AG09309 (cell line): Measurements from ENCODE around the gene REN.

Source experiments
- DNase-seq: peaks from one replicate; pipeline ENCODE4 v3.0.0-alpha.2; 2010; ENCODE audit warnings: low read depth
- H3K4me3 ChIP-seq: 2 replicates; pipeline ENCODE4 v1.5.1; 2011; ENCODE audit warnings: mild to moderate bottlenecking, low read depth, low read length, moderate library complexity; ENCODE audit not compliant: control insufficient read depth
- CTCF ChIP-seq: IDR thresholded peaks from 2 replicates; pipeline ENCODE4 v1.5.1; 2011; ENCODE audit warnings: mild to moderate bottlenecking, low read depth, low read length, inconsistent platforms; ENCODE audit not compliant: insufficient read depth, control insufficient read depth; ENCODE audit errors: missing control alignments

The REN gene

GRCh38 chr1:204145033-204145504 is 21.1 kb downstream of the REN start:
- H3K4me3 ChIP-seq = no peak overlapping the region
- DNase-seq = no peak
- TF ChIP-seq CTCF = no peak

- DNase-seq = no peak
- TF ChIP-seq CTCF = no peak
- H3K4me3 ChIP-seq = no peak overlapping the region
Measured at GRCh38 chr1:204143276-204144041, 22.7 kb downstream of the REN start.

DNA sequence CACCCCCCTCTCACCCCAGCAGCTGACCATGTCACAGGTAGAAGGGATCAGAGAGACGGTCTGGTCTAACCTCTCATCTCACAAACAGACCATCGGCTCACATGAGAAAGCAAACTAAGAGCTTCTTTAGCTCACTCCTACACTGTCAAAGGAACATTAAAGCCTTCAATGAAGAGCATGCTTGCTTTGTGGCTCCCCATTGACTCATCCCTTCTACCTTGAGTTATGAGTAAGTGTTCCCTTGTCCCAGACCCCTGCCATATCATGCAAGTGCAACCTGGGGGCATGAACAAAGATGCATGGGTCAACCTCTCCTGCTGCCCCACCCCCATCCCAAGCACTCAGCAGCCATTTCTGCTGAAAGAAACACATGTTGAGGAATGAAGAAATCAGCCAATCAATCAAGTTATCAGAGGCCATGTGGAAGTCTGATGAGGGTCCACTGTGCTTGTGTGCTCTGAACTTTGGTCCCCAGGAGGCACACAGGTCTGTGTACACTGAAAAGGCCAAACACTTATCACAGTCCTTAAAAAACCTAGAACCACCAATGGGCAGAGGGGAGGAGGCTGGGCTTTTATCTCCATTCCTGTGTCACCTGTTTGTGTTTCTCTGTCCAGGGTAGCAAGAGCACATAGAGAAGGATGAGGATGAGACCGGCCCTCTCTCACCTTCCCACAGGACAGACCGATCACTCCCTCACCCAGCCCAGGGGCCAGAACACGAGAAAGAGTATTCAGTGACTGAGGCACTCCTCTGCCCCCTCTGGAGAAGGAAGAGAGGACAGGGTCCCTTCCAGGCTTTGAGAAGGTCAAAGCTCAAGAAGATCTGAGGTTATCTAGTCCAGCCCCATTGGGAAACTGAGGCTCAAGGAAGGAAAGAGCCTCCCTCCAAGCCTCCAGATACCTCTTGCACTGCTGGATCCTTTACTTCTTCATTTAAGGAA is 23.8 kb downstream of the REN start:
- no peak for DNase-seq
- no peak overlapping the region for H3K4me3 ChIP-seq
- TF ChIP-seq CTCF = no peak

GRCh38 chr1:204141131-204141530 is 25.0 kb downstream of the REN start:
- no peak for DNase-seq
- no peak for TF ChIP-seq CTCF

DNA sequence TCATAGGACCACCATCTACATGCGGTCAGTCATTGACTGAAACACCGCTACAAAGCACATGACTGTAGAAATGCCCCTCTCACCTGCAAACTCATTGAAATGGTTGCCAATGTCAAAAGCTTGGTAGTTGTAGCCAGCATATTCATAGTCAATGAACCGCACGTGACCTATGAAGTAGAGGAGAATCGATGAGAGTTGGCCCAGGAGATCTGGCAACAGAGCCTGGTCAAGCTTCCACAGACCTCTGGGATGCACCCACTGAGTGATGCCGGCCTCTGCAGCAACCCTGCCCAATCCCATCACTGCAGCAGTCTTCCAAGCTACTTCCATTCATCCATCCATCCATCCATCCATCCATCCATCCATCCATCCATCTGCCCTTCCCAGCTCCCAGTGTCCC is 26.2 kb downstream of the REN start:
- no peak overlapping the region for H3K4me3 ChIP-seq
- no peak for TF ChIP-seq CTCF
- DNase-seq = no peak

More at GRCh38 chr1:204141131-204141530, 25.0 kb downstream of the REN start:
- no peak overlapping the region for H3K4me3 ChIP-seq

DNA sequence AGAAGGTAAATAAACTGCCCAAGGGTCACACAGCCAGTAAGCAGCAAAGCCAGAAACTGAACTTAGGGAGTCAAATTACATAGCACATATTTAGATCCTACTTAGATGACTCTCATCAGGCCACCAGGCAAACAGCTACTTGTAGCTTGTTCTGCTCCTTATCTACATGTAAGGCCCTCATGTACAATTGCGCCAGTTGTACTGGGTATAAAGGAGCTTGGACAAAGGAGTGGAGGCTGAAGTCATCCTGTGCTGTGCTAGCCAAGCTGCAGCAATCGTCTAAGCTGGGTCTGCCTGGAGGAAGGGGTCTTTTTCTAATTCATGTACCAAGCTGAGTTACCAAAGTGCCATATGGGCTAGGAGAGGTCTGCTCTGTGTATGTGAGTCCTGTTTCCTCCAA is 27.0 kb downstream of the REN start:
- DNase-seq = no peak
- H3K4me3 ChIP-seq = no peak overlapping the region
- no peak for TF ChIP-seq CTCF
